ENCODE data around the gene UGT1A8.

DNA sequence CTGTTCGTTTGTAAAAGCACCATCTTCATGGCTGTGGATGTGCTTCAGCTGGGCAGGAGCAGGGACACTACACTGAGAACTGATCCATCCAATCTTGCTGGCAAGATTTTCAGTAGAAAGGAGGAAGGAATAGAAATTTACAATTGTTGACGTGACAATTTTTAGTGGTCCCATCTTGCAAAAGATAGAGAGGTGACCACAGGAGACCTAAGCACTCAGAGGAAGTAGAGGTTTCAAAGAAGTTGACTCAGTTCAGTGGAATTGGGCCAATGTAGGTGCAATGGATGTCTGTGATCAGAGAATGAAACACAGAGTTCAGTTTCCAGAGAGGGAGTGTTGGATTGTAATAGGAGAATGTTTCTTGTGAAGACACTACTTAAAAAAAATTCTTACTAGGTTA, 96.7 kb downstream of the UGT1A8 start:
- TF ChIP-seq SP1 (IDR thresholded peaks at IDR 0.05): no peak
- TF ChIP-seq CTBP1 (IDR thresholded peaks at IDR 0.05; ENCODE audit: borderline replicate concordance): no peak
- TF ChIP-seq BHLHE40 (IDR thresholded peaks at IDR 0.05; ENCODE audit: borderline replicate concordance): no peak
- no peak for TF ChIP-seq SUZ12 (IDR thresholded peaks at IDR 0.05)
- no peak for TF ChIP-seq HDGF (IDR thresholded peaks at IDR 0.05; ENCODE audit: borderline replicate concordance)
- TF ChIP-seq NFRKB (IDR thresholded peaks at IDR 0.05): no peak
- TF ChIP-seq ZNF384 (IDR thresholded peaks at IDR 0.05): no peak
